SK-N-SH treated with all-trans-retinoic acid at 6 μM for 48 hours (cell line): ENCODE data around the gene NRDC.
A peak's percentile ranks its signal among the peaks of the same experiment; 100 is the strongest.

Experiments
- ATAC-seq: fragments of 200-7000 bp; cut with Tn5 transposase; 3 replicates; pipeline ENCODE4 v1.9.1; 2020; ENCODE audit warnings: mild to moderate bottlenecking, moderate library complexity
- ARNTL ChIP-seq: fragments of 450-650 bp; formaldehyde crosslinking; IDR thresholded peaks from 2 replicates; pipeline ENCODE4 v1.5.0; 2020; ENCODE audit warnings: low read depth, mild to moderate bottlenecking, moderate library complexity, borderline replicate concordance
- BACH2 ChIP-seq: fragments of 250-450 bp; sonication (Bioruptor Pico); IDR thresholded peaks from 2 replicates; pipeline ENCODE4 v1.9.0; 2021; ENCODE audit warnings: mild to moderate bottlenecking, borderline replicate concordance
- CSDC2 ChIP-seq: fragments of 250-450 bp; sonication (Bioruptor Pico); IDR thresholded peaks from 2 replicates; pipeline ENCODE4 v1.5.0; 2020; ENCODE audit warnings: mild to moderate bottlenecking, moderate library complexity
- ESRRG ChIP-seq: fragments of 250-450 bp; sonication (Bioruptor Pico); IDR thresholded peaks from 2 replicates; pipeline ENCODE4 v1.6.1; 2021; ENCODE audit warnings: mild to moderate bottlenecking
- GLIS3 ChIP-seq: fragments of 250-450 bp; sonication (Bioruptor Pico); IDR thresholded peaks from 2 replicates; pipeline ENCODE4 v1.5.0; 2020; ENCODE audit warnings: mild to moderate bottlenecking, moderate library complexity
- ISL1 ChIP-seq: fragments of 250-450 bp; sonication (Bioruptor Pico); IDR thresholded peaks from 2 replicates; pipeline ENCODE4 v2.1.2; 2022; ENCODE audit warnings: mild to moderate bottlenecking, moderate library complexity
- OSR1 ChIP-seq: fragments of 250-450 bp; sonication (Bioruptor Pico); IDR thresholded peaks from 2 replicates; pipeline ENCODE4 v1.8.0; 2022; ENCODE audit warnings: moderate library complexity, mild to moderate bottlenecking, inconsistent platforms
- PATZ1 ChIP-seq: fragments of 250-450 bp; sonication (Bioruptor Pico); IDR thresholded peaks from 2 replicates; pipeline ENCODE4 v1.8.0; 2020; ENCODE audit warnings: mild to moderate bottlenecking, moderate library complexity, borderline replicate concordance
- POU6F1 ChIP-seq: fragments of 250-450 bp; sonication (Bioruptor Pico); IDR thresholded peaks from 2 replicates; pipeline ENCODE4 v1.8.0; 2021; ENCODE audit warnings: low read depth, mild to moderate bottlenecking, moderate library complexity, borderline replicate concordance
- PPARA ChIP-seq: fragments of 250-450 bp; sonication (Bioruptor Pico); IDR thresholded peaks from 2 replicates; pipeline ENCODE4 v1.5.0; 2020; ENCODE audit warnings: mild to moderate bottlenecking, borderline replicate concordance
- RARB ChIP-seq: fragments of 250-450 bp; sonication (Bioruptor Pico); IDR thresholded peaks from 2 replicates; pipeline ENCODE4 v1.8.0; 2021; ENCODE audit warnings: mild to moderate bottlenecking, moderate library complexity
- SNAI2 ChIP-seq: fragments of 250-450 bp; sonication (Bioruptor Pico); IDR thresholded peaks from 2 replicates; pipeline ENCODE4 v1.5.0; 2020; ENCODE audit warnings: mild to moderate bottlenecking, moderate library complexity
- TOX ChIP-seq: fragments of 250-450 bp; sonication (Bioruptor Pico); IDR thresholded peaks from 2 replicates; pipeline ENCODE4 v1.8.0; 2021; ENCODE audit warnings: mild to moderate bottlenecking, moderate library complexity, borderline replicate concordance
- ZC3H10 ChIP-seq: fragments of 250-450 bp; sonication (Bioruptor Pico); IDR thresholded peaks from 2 replicates; pipeline ENCODE4 v1.5.1; 2021; ENCODE audit warnings: mild to moderate bottlenecking, moderate library complexity
- ZFP3 ChIP-seq: fragments of 250-450 bp; sonication (Bioruptor Pico); IDR thresholded peaks from 2 replicates; pipeline ENCODE4 v1.5.0; 2020; ENCODE audit warnings: mild to moderate bottlenecking, moderate library complexity
- ZFP30 ChIP-seq: fragments of 450-650 bp; formaldehyde crosslinking; IDR thresholded peaks from 2 replicates; pipeline ENCODE4 v1.5.0; 2022; ENCODE audit warnings: mild to moderate bottlenecking, moderate library complexity
- ZNF565 ChIP-seq: fragments of 450-650 bp; formaldehyde crosslinking; conservative IDR thresholded peaks from 2 replicates; pipeline ENCODE4 v1.5.0; 2020; ENCODE audit warnings: low read depth, mild to moderate bottlenecking, moderate library complexity
- ZNF70 ChIP-seq: fragments of 450-650 bp; formaldehyde crosslinking; IDR thresholded peaks from 2 replicates; pipeline ENCODE4 v1.5.0; 2020; ENCODE audit warnings: mild to moderate bottlenecking, moderate library complexity
- ZNF8 ChIP-seq: fragments of 450-650 bp; formaldehyde crosslinking; IDR thresholded peaks from 2 replicates; pipeline ENCODE4 v1.5.0; 2020; ENCODE audit warnings: mild to moderate bottlenecking, moderate library complexity
- TF ChIP-seq, protein P1 (sequence below): fragments of 250-450 bp; sonication (Bioruptor Pico); IDR thresholded peaks from 2 replicates; pipeline ENCODE4 v1.5.1; 2021; ENCODE audit warnings: mild to moderate bottlenecking, moderate library complexity

Gene NRDC

GRCh38 chr1:51919684-51920083 is 41.2 kb upstream of the NRDC start (continued):
- no peak for TF ChIP-seq ISL1 (CRISPR knock-in tag)
- TF ChIP-seq ZFP3: no peak
- no peak for TF ChIP-seq PPARA (CRISPR knock-in tag)
- no peak for TF ChIP-seq BACH2 (CRISPR knock-in tag)

- TF ChIP-seq ISL1 (CRISPR knock-in tag): peak; percentile 32
- no peak for TF ChIP-seq ZFP30
- no peak for TF ChIP-seq OSR1 (CRISPR knock-in tag)
- ATAC-seq: peak; percentile 62
Measured at GRCh38 chr1:51916587-51917405, 38.3 kb upstream of the NRDC start.

GRCh38 chr1:51915951-51916350 is 37.4 kb upstream of the NRDC start:
- TF ChIP-seq ZNF565 (CRISPR knock-in tag) (no peak), TOX (no peak), SNAI2 (CRISPR knock-in tag) (no peak), BACH2 (CRISPR knock-in tag) (no peak), ZNF70 (CRISPR knock-in tag) (no peak), ZFP3 (no peak), CSDC2 (CRISPR knock-in tag) (no peak), OSR1 (CRISPR knock-in tag) (no peak), PATZ1 (CRISPR knock-in tag) (no peak), RARB (CRISPR knock-in tag) (no peak), ARNTL (CRISPR knock-in tag) (no peak), GLIS3 (no peak), ESRRG (CRISPR knock-in tag) (no peak), ZC3H10 (CRISPR knock-in tag) (no peak), ZNF8 (no peak), POU6F1 (no peak)
- TF ChIP-seq, protein P1, sequence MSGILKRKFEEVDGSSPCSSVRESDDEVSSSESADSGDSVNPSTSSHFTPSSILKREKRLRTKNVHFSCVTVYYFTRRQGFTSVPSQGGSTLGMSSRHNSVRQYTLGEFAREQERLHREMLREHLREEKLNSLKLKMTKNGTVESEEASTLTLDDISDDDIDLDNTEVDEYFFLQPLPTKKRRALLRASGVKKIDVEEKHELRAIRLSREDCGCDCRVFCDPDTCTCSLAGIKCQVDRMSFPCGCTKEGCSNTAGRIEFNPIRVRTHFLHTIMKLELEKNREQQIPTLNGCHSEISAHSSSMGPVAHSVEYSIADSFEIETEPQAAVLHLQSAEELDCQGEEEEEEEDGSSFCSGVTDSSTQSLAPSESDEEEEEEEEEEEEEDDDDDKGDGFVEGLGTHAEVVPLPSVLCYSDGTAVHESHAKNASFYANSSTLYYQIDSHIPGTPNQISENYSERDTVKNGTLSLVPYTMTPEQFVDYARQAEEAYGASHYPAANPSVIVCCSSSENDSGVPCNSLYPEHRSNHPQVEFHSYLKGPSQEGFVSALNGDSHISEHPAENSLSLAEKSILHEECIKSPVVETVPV (CRISPR knock-in tag): no peak
- ATAC-seq: no peak

DNA sequence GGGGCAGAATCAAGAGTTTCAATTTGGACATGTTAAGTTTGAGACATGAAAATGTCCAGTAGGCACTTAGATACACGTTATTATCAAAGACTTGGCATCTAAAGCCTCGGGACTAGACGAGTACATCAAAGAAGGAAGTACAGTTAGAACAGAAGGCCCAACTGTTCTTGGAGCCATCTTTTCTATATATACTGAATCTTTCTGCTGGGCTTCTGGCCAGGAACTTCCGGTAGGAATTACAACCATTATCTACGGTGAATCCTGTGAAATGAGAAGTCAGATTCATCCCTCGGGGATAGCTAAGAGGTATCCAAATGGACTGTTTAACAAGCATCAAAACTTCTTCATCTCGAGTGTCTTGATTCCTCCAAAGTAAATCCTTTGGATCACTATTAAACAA is 34.4 kb upstream of the NRDC start:
- TF ChIP-seq TOX (no peak), ZFP30 (no peak), ZNF565 (CRISPR knock-in tag) (no peak)
- ATAC-seq: no peak

DNA sequence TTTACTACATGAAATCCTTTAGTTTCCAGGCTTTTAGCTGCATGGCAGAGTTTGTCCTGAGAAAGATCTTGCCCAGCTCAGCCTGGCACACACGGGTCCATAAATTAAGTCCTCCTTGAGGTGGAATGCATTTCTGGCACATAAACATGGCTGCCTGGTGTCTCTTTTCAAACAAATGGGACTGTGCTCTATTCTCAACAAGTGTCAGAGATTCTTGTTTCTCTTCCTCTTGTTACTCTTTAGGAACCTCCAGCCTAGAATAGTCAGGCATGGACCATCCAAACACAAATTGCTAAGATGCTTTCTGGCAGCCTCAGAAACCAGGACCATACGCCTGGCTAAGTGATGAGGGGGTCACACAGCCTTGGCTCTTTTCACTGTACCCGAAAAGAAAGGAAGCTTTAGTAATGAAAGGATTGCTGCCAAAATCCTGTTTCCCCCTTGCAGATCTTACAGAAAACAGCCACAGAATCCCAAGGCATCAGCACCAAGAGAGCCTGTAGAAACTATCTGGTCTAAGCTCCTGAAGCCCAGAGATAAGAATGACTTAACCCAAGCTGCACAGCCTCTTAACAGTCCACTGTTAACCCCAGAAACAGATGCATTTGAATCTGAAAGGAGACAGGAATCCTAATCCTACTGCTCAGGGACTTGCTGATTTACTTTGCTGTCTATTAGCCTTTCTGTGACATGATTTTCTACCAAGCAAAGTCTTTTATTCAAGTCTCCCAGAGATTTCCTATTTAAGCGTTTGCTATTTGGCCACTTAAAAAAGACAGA is 31.9 kb upstream of the NRDC start:
- TF ChIP-seq ARNTL (CRISPR knock-in tag) (no peak), BACH2 (CRISPR knock-in tag) (no peak), POU6F1 (no peak), ZFP3 (no peak)
- peak; percentile 30 for ATAC-seq
